Thoracic aorta (tissue), 2 donors: ENCODE measurements around the gene MEGF10. TPM values are rescaled to one million over a fixed set of nuclear protein-coding genes. Genes with fewer than 3 reads are reported as not detected.

ENCODE experiments used
- ATAC-seq: fragments of 150-250 bp; one replicate; pipeline ENCODE4 v1.8.0; 2017; ENCODE audit warnings: low read depth; ENCODE audit not compliant: insufficient number of reproducible peaks, low FRiP score
- DNase-seq: peaks from one replicate; pipeline ENCODE4 v3.0.0-alpha.2; 2020; ENCODE audit warnings: low spot score
- H3K27ac ChIP-seq, 2 donors: fragments of 200-600 bp; sonication (generic); 1 replicate in 1 of 2; 2 replicates in 1 of 2; pipeline ENCODE4 v1.5.1; 2016; ENCODE audit warnings: mild to moderate bottlenecking in 2 of 2, moderate library complexity in 2 of 2
- H3K27me3 ChIP-seq: fragments of 200-600 bp; sonication (generic); replicated peaks from 2 replicates; pipeline ENCODE4 v1.6.0; 2016; ENCODE audit warnings: mild to moderate bottlenecking; ENCODE audit not compliant: insufficient read depth
- H3K36me3 ChIP-seq: fragments of 200-600 bp; sonication (generic); one replicate; pipeline ENCODE4 v1.5.1; 2016
- H3K4me1 ChIP-seq, 2 donors: fragments of 200-600 bp; sonication (generic); 1 replicate in 1 of 2; 2 replicates in 1 of 2; pipeline versions ENCODE4 v1.5.1 to v1.6.0; 2016; ENCODE audit warnings: low read depth in 2 of 2, mild to moderate bottlenecking in 1 of 2; ENCODE audit not compliant: control insufficient read depth in 1 of 2
- H3K4me3 ChIP-seq: fragments of 200-600 bp; sonication (generic); 2 replicates; pipeline ENCODE4 v1.5.1; 2016; ENCODE audit warnings: mild to moderate bottlenecking
- H3K9me3 ChIP-seq: fragments of 200-600 bp; sonication (generic); 2 replicates; pipeline ENCODE4 v1.5.1; 2016
- CTCF ChIP-seq: fragments of 200-600 bp; sonication (generic); IDR thresholded peaks from one replicate; pipeline ENCODE4 v1.5.1; 2019; ENCODE audit warnings: antibody characterized with exemption
- total RNA-seq, 2 donors: library from RNA; depleted of rRNA; stranded (reverse); fragments of >200 nt; gene quantifications; one replicate each; pipeline versions ENCODE4 v1.1.0 to v1.2.3, GENCODE V29; 2016

MEGF10 gene
- total RNA-seq, 2 donors from 2014 or later, result under 0.01 to 0.21 TPM

- H3K36me3 ChIP-seq, result no peaks in the 10 kb centered on the region
- H3K27ac ChIP-seq, result no peak overlapping the region
- ATAC-seq, result no peak
- no peak for DNase-seq
- H3K27me3 ChIP-seq, result no peaks in the 10 kb centered on the region
- H3K9me3 ChIP-seq, result no peaks in the 10 kb centered on the region
- H3K4me1 ChIP-seq, result no peaks in the 10 kb centered on the region
- TF ChIP-seq CTCF, result no peak
- H3K4me3 ChIP-seq, result no peak overlapping the region
Observed at GRCh38 chr5:127367946-127368465, 77.4 kb downstream of the MEGF10 start.

- Histone ChIP-seq H3K36me3 (no peaks in the 10 kb centered on the region), H3K4me1 (no peaks in the 10 kb centered on the region), H3K27ac (no peak overlapping the region), H3K9me3 (no peaks in the 10 kb centered on the region), H3K4me3 (no peak overlapping the region), H3K27me3 (no peaks in the 10 kb centered on the region)
- no peak for DNase-seq
- no peak for ATAC-seq
- TF ChIP-seq CTCF, result no peak
Observed at GRCh38 chr5:127369796-127370195, 79.2 kb downstream of the MEGF10 start.

GRCh38 chr5:127370631-127371030 lies 80.0 kb downstream of the MEGF10 start:
- no peak for TF ChIP-seq CTCF
- no peaks in the 10 kb centered on the region for H3K9me3 ChIP-seq
- H3K27ac ChIP-seq, result no peak overlapping the region
- no peaks in the 10 kb centered on the region for H3K27me3 ChIP-seq
- ATAC-seq (no peak), DNase-seq (no peak)
- no peak overlapping the region for H3K4me3 ChIP-seq
- no peaks in the 10 kb centered on the region for H3K4me1 ChIP-seq
- H3K36me3 ChIP-seq, result no peaks in the 10 kb centered on the region

- DNase-seq (no peak), ATAC-seq (no peak)
- TF ChIP-seq CTCF, result no peak
- Histone ChIP-seq H3K27ac (no peak overlapping the region), H3K36me3 (no peaks in the 10 kb centered on the region), H3K4me3 (no peak overlapping the region), H3K4me1 (no peaks in the 10 kb centered on the region), H3K9me3 (no peaks in the 10 kb centered on the region), H3K27me3 (no peaks in the 10 kb centered on the region)
Observed at GRCh38 chr5:127373858-127374491, 83.4 kb downstream of the MEGF10 start.

GRCh38 chr5:127375124-127375523 lies 84.5 kb downstream of the MEGF10 start:
- H3K9me3 ChIP-seq, result no peaks in the 10 kb centered on the region
- H3K36me3 ChIP-seq, result no peaks in the 10 kb centered on the region
- no peaks in the 10 kb centered on the region for H3K4me1 ChIP-seq
- no peak overlapping the region for H3K27ac ChIP-seq
- no peaks in the 10 kb centered on the region for H3K27me3 ChIP-seq
- ATAC-seq (no peak), DNase-seq (no peak)
- no peak overlapping the region for H3K4me3 ChIP-seq
- TF ChIP-seq CTCF, result no peak
